Fibroblast of skin of left quadriceps (primary cell): Measurements from ENCODE around the gene AGAP1.

Experiments
- DNase-seq, 2 experiments: peaks; one replicate each; pipeline ENCODE4 v3.0.0-alpha.2; 2013; ENCODE audit warnings: low read depth in 2 of 2

Gene AGAP1

GRCh38 chr2:235486729-235487128, 7.1 kb upstream of the AGAP1 start:
- DNase-seq: no peak

- DNase-seq: no peak
Observed at GRCh38 chr2:235489897-235490296, 3.9 kb upstream of the AGAP1 start.

GRCh38 chr2:235492850-235493344, 946 bp upstream of the AGAP1 start:
- no peak for DNase-seq

GRCh38 chr2:235493402-235493774, 455 bp upstream of the AGAP1 start:
- no peak for DNase-seq

- no peak for DNase-seq
Observed at GRCh38 chr2:235494716-235495372, 1.0 kb downstream of the AGAP1 start.

- no peak for DNase-seq
Observed at GRCh38 chr2:235495373-235496238, 1.8 kb downstream of the AGAP1 start.

- no peak for DNase-seq
Observed at GRCh38 chr2:235496239-235496621, 2.4 kb downstream of the AGAP1 start.

- DNase-seq: no peak
Observed at GRCh38 chr2:235497096-235497495, 3.3 kb downstream of the AGAP1 start.

GRCh38 chr2:235498541-235498940, 4.7 kb downstream of the AGAP1 start:
- no peak for DNase-seq

- DNase-seq: no peak
Observed at GRCh38 chr2:235498946-235499812, 5.3 kb downstream of the AGAP1 start.

GRCh38 chr2:235500110-235500760, 6.4 kb downstream of the AGAP1 start:
- DNase-seq: no peak

- DNase-seq: no peak
Observed at GRCh38 chr2:235500761-235501672, 7.2 kb downstream of the AGAP1 start.

GRCh38 chr2:235501673-235502031, 7.8 kb downstream of the AGAP1 start:
- no peak for DNase-seq

GRCh38 chr2:235502336-235502735, 8.5 kb downstream of the AGAP1 start:
- DNase-seq: no peak

- DNase-seq: no peak
Observed at GRCh38 chr2:235504441-235505180, 10.8 kb downstream of the AGAP1 start.

GRCh38 chr2:235505181-235505741, 11.4 kb downstream of the AGAP1 start:
- no peak for DNase-seq

GRCh38 chr2:235506291-235506996, 12.6 kb downstream of the AGAP1 start:
- no peak for DNase-seq

GRCh38 chr2:235506997-235507615, 13.3 kb downstream of the AGAP1 start:
- no peak for DNase-seq
